Lower lobe of right lung (tissue), 2 donors: ENCODE data around the gene SLC9A2. TPM values are rescaled to one million over a fixed set of nuclear protein-coding genes. Genes with fewer than 3 reads are reported as not detected.

Experiments used
- ATAC-seq, 2 donors: fragments of 200-7000 bp; cut with Tn5 transposase; one replicate each; pipeline ENCODE4 v1.9.1; 2020 to 2022; ENCODE audit warnings: mild to moderate bottlenecking in 2 of 2, moderate library complexity in 2 of 2
- DNase-seq: peaks from one replicate; pipeline ENCODE4 v3.0.0-alpha.2; 2020
- H3K27ac ChIP-seq: fragments of 200-600 bp; one replicate; pipeline ENCODE4 v1.8.0; 2022
- H3K27me3 ChIP-seq: fragments of 200-600 bp; one replicate; pipeline ENCODE4 v1.8.0; 2022; ENCODE audit warnings: low read depth
- H3K36me3 ChIP-seq: fragments of 200-600 bp; one replicate; pipeline ENCODE4 v1.8.0; 2022; ENCODE audit warnings: mild to moderate bottlenecking
- H3K4me1 ChIP-seq: fragments of 200-600 bp; one replicate; pipeline ENCODE4 v1.8.0; 2022
- H3K4me3 ChIP-seq: fragments of 200-600 bp; one replicate; pipeline ENCODE4 v1.8.0; 2022; ENCODE audit warnings: mild to moderate bottlenecking
- H3K9me3 ChIP-seq: fragments of 200-600 bp; one replicate; pipeline ENCODE4 v1.8.0; 2022
- CTCF ChIP-seq: fragments of 200-600 bp; IDR thresholded peaks from one replicate; pipeline ENCODE4 v1.8.0; 2022; ENCODE audit warnings: antibody characterized with exemption, mild to moderate bottlenecking
- intact Hi-C: fragments of 100-400 bp; cut with DNase I; formaldehyde crosslinking; loops from one replicate; pipeline ENCODE4 v1.11.0; 2022
- total RNA-seq: library from RNA; stranded (reverse); fragmentation: NEBNext Ultra II Directional; extraction: Animal tissue kit (Norgen Biotek cat#: 25700); gene quantifications from one replicate; pipeline ENCODE4 v1.2.1, GENCODE V29; 2021
- donor health status: DM: no; HTN: yes; CAD: no; lungs with severe emphysema.

The SLC9A2 gene
- total RNA-seq, 1 donor from 2014 or later: 0.35 TPM

DNA sequence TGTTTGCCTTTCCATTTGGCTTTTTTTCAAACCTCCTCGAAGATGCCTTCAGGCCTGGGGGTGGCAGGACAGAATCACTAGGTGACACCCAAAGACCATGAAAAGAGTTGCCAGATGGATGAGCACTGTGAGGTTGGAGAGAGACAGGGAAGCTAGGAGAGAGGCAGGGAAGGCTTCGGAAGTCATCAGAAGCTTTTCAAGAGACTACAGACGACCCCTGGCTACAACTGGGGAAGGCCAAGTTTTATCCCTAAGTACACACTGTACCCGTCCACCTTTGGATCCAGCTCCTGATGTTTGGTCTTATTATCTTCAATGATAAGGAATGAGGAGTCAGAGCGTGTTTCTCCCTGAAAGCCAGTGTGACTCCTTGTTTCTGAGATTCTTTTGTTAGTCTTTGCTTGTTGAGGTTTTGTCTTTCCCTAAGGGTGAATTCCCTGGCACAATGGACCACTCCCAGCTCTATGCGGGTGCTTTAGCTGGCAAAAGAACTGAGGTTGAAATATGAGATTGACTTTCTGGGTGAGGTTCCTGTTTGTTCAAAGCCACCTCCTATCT is 33.4 kb upstream of the SLC9A2 start:
- intact Hi-C loops: no loop called here
- no peak for DNase-seq
- H3K9me3 ChIP-seq: no peaks in the 10 kb centered on the region
- H3K36me3 ChIP-seq: no peaks in the 10 kb centered on the region
- H3K27ac ChIP-seq: no peak overlapping the region
- no peaks in the 10 kb centered on the region for H3K27me3 ChIP-seq
- TF ChIP-seq CTCF: no peak
- H3K4me3 ChIP-seq: no peak overlapping the region
- no peak for ATAC-seq
- no peaks in the 10 kb centered on the region for H3K4me1 ChIP-seq

- Histone ChIP-seq H3K4me3 (no peak overlapping the region), H3K4me1 (no peaks in the 10 kb centered on the region), H3K9me3 (no peaks in the 10 kb centered on the region), H3K36me3 (no peaks in the 10 kb centered on the region), H3K27me3 (no peaks in the 10 kb centered on the region), H3K27ac (no peak overlapping the region)
- TF ChIP-seq CTCF: no peak
- DNase-seq: no peak
- ATAC-seq: no peak
- intact Hi-C loops: no loop called here
Measured at GRCh38 chr2:102588213-102588939, 31.0 kb upstream of the SLC9A2 start.

GRCh38 chr2:102589444-102589843 is 29.9 kb upstream of the SLC9A2 start:
- H3K9me3 ChIP-seq: no peaks in the 10 kb centered on the region
- TF ChIP-seq CTCF: no peak
- H3K4me3 ChIP-seq: no peak overlapping the region
- no peak for ATAC-seq
- intact Hi-C loops: no loop called here
- H3K27ac ChIP-seq: no peak overlapping the region
- H3K4me1 ChIP-seq: no peaks in the 10 kb centered on the region
- no peaks in the 10 kb centered on the region for H3K27me3 ChIP-seq
- H3K36me3 ChIP-seq: no peaks in the 10 kb centered on the region
- DNase-seq: no peak

DNA sequence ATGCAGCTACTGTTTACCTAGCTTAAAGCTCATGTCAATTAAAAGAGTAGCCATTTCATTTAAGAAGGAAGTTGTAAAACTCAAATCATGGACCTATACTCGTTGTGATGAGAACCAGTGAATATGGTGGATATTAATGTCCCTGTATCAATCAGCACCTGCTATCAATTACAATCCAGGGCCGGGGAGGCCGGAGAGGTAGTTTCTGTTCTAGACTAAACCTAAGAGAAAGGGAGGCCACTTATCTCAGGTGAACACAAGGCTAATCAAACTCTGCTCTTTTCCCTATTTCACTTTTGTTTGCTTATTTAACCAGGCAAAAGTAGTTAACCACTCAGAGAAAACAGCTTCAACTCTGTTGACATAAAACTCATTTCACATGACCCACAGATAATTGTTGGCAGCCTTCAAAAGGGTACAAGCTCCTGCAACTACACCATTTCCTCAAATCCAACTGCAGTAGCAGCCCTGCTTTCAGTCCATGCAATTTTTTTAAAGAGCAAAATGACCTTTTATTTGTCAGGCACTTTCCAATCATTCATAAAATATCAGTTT is 27.8 kb upstream of the SLC9A2 start:
- DNase-seq (no peak), ATAC-seq (peak; percentile 57 to 65)
- no peak overlapping the region for H3K4me3 ChIP-seq
- H3K36me3 ChIP-seq: no peaks in the 10 kb centered on the region
- H3K4me1 ChIP-seq: no peaks in the 10 kb centered on the region
- H3K27ac ChIP-seq: no peak overlapping the region
- TF ChIP-seq CTCF: no peak
- no peaks in the 10 kb centered on the region for H3K27me3 ChIP-seq
- no peaks in the 10 kb centered on the region for H3K9me3 ChIP-seq
- intact Hi-C loops: no loop called here

DNA sequence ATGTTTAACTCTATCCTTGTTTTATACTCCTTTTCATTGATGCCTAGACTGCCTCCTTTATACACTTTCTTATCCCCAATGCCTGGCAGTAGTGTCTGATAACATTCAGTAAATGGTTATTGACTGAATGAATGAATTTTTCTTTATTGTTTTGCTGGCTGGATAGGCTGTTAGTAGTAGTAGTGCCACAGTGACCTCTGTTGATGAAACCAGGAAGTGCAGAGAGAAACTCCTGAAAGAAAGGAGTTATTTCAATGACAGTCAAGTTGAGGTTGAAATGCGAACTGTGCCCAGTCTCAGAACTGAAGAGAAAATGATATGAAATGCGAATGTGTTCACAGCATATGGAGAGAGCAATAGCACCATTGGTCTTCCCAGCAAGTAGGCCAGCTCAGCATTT is 26.8 kb upstream of the SLC9A2 start:
- H3K27me3 ChIP-seq: no peaks in the 10 kb centered on the region
- peak; percentile 48 for TF ChIP-seq CTCF
- H3K36me3 ChIP-seq: no peaks in the 10 kb centered on the region
- peak in 1 of 2 donors; percentile 51 for ATAC-seq
- no peaks in the 10 kb centered on the region for H3K9me3 ChIP-seq
- no peak overlapping the region for H3K4me3 ChIP-seq
- no peaks in the 10 kb centered on the region for H3K4me1 ChIP-seq
- H3K27ac ChIP-seq: no peak overlapping the region
- no peak for DNase-seq
- intact Hi-C loops: no loop called here
